HG03139 (cell line): ENCODE measurements around the gene COL27A1.
"Not testable (repeated sequence)": the region's sequence is repeated elsewhere in the genome, so short reads cannot be mapped to it uniquely, and the experiment has no call there.

Experiments
- ATAC-seq: cut with Tn5 transposase; IDR thresholded peaks from one replicate; pipeline ENCODE4 v1.9.1; 2021; ENCODE audit not compliant: unreplicated experiment

The COL27A1 gene

GRCh38 chr9:114180696-114181606, 25.6 kb downstream of the COL27A1 start:
- ATAC-seq, result no peak

- no peak for ATAC-seq
These were observed 26.5 kb downstream of the COL27A1 start for GRCh38 chr9:114181607-114182409.

- ATAC-seq, result no peak
These were observed 27.7 kb downstream of the COL27A1 start for GRCh38 chr9:114183006-114183405.

- ATAC-seq, result no peak
These were observed 28.7 kb downstream of the COL27A1 start for GRCh38 chr9:114184071-114184470.

GRCh38 chr9:114184866-114185265, 29.5 kb downstream of the COL27A1 start:
- no peak for ATAC-seq

- no peak for ATAC-seq
These were observed 30.5 kb downstream of the COL27A1 start for GRCh38 chr9:114185570-114186490.

GRCh38 chr9:114186605-114187289, 31.4 kb downstream of the COL27A1 start:
- ATAC-seq, result no peak

GRCh38 chr9:114187827-114188226, 32.5 kb downstream of the COL27A1 start:
- no peak for ATAC-seq

GRCh38 chr9:114189823-114190562, 34.7 kb downstream of the COL27A1 start:
- ATAC-seq, result no peak

GRCh38 chr9:114190563-114190905, 35.2 kb downstream of the COL27A1 start:
- no peak for ATAC-seq

- ATAC-seq, result not testable (repeated sequence)
These were observed 36.1 kb downstream of the COL27A1 start for GRCh38 chr9:114191402-114191801.

GRCh38 chr9:114192539-114192938, 37.2 kb downstream of the COL27A1 start:
- ATAC-seq, result no peak

GRCh38 chr9:114193090-114193489, 37.8 kb downstream of the COL27A1 start:
- ATAC-seq, result no peak

GRCh38 chr9:114196117-114196516, 40.8 kb downstream of the COL27A1 start:
- no peak for ATAC-seq

GRCh38 chr9:114196979-114197622, 41.8 kb downstream of the COL27A1 start:
- no peak for ATAC-seq

GRCh38 chr9:114198249-114199040, 43.1 kb downstream of the COL27A1 start:
- ATAC-seq, result no peak

- no peak for ATAC-seq
These were observed 45.5 kb downstream of the COL27A1 start for GRCh38 chr9:114200721-114201300.

GRCh38 chr9:114202396-114202795, 47.1 kb downstream of the COL27A1 start:
- ATAC-seq, result no peak
